Stimulated activated CD8-positive, alpha-beta memory T cell treated with anti-CD3 and anti-CD28 coated beads, Interleukin-2, amount 100 ng/mL, for 1 hour (primary cell): ENCODE results near the gene PDE11A.

Source experiments
- DNase-seq, 2 donors: peaks; one replicate each; pipeline ENCODE4 v3.0.0-alpha.2; 2020; ENCODE audit warnings: low read depth in 2 of 2

PDE11A gene

DNA sequence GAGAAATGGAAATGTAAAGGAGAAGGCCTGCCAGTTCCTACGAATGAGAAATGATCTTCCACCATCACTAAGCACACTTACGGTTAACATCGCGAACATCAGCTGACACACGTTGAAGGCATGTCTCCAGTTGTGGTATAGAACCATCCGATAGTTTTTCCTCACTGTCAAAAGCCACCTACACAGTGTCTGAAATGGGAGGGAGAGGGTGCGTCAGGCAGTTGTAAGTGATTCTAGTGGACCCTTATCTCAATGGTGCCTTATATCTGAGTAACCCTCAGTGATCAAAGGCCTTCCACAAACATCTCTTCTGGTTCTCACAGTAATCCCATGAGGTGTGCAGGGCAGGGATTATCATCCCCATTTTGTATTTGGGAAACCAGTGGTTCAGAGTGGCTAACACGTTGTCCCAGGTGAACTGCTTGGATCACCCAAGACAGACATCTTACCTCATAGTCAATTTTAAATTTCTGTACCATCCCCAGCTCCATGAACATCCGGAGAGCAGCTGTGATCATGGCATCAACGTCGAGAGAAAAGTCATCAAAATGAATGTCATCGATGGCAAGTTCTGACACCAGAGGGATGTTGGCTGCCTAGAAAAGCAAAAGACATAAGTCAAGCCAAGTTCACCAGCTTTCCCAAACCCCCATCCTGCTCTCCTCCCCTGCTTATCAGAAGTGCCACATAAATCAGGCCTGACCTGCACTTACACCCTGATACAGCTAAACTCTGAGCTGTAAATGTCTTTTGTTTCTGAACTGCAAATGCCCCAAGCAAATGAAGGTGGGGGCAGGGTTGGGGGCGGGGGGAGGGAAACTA is 344.8 kb downstream of the PDE11A start:
- DNase-seq = no peak

DNA sequence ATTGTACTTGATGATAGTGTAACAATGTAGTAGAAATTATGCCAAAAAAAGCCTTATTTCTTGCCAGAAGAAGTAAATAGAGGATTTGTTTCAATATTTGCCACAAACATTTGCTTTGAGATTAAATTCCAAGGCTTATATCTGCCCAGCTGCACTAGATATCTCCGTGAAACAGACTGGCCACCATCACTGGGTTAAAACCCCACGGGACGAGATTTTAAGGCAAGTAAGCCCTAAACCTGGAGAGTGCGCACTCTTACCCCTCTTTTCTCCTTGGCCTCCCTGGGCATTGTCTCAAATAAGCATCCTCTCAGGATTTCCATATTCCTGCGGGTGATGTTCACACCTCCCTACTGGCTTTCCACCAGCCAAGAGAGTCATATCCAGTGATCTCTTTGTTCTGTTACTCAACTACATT is 345.6 kb downstream of the PDE11A start:
- no peak for DNase-seq

DNA sequence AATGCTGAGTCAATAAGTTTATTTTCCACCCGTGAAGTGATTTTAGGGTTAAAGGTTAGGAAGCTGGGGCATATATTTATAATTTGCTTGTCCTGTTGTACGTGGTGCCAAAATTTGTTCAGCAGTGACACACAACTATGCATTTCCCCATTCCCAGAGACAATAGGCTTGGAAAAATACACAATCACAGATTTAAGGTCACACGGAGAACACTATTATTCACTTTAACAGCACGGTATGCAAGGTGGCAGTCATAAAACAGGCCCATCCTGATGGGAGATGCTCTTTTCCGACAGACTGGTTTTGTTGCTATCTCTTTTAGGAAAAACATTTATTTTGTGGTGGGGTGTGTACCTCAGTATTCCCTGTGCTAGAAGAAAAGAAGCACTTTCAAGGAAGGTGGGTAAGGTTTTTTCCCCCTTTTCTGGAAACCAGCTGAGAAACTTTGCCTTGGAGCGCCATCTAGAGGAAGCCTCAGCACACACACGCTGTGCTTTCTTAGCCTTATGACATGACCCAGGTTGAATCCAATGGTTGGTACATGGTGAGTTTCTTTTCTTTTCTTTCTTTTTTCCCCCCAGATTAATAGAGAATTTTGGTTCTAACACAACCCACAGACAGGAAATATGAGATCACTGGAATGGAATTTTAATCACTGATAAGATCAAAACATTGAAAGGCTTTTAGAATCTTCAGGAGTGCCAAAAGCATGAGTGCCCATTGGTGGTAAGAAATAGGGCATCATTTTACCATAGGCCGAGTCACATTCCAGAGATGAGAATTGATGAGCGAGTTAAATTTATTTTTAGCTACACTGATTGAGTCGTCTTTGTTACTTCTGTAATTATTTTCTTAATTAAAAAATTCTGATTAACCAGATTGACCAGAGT is 347.9 kb downstream of the PDE11A start:
- peak in 1 of 2 donors; percentile 9 for DNase-seq

DNA sequence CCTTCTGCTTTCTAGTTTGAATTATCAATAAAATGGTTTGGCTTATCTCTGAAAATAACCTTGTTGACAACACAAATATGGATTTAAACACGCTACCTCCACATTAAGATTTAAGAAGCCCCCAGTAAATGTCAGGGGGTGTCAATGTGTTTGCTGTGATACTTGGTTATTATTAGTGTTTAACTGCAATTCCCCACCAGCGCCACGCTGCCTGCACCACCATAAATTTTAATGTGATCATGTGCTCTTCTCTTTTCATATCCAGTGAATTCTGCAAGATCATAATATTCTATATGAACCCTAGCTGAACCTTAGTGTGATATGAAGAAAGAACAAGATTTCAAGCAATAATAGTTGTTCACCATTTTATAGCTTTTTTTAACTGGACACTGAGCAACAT is 349.3 kb downstream of the PDE11A start:
- DNase-seq = no peak

DNA sequence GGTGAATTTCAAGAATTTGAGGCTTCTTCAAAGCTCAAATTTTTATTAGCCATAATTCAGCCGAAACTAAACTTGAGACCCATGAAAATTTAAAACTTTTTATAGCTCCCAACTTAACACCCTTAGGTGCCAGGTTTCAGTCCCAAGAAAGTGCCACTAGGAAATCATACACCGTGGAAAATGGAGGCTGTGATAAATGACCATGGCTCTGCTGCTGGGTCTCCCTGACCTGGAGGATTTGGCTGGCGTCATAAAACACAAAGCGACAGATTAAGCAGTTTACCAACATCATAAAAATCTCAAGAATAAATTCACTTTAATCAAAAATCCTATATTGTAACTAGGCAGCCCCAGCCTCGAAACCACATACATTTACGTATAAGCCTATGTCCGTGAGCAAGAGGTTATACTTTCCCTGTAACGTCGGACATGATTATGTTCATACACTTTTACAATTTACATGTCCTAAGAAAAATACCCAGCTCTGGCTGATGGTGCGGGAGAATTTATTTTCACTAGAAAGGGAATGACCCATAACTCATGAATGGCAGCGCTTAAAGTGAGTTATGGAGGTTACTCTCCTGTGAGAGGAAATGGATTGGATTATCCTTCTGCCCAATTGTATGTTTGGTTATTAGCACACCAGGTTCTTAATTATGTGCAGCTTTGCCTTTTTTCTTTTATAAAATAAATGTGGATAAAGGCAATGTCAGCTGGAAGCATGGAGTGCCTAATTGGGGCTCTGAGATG is 350.6 kb downstream of the PDE11A start:
- DNase-seq = no peak

DNA sequence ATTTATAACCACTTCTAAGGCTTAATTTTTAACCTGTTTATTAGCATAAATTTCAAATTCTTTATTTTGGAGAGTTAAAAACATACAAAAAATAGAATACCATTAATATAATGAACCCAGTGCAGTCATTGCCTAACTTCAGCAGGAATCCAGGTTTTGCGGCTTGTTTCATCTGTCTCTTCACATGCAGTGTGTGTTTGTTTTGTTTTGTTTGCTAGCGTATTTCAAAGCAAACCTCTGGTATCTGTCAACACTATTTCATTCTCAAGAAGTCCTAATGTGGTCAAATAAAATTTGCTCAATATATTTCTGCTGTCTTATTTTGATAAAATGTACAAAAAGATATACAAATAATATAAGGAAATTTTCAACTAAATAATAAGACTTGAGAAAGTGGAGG is 351.5 kb downstream of the PDE11A start:
- DNase-seq = no peak

DNA sequence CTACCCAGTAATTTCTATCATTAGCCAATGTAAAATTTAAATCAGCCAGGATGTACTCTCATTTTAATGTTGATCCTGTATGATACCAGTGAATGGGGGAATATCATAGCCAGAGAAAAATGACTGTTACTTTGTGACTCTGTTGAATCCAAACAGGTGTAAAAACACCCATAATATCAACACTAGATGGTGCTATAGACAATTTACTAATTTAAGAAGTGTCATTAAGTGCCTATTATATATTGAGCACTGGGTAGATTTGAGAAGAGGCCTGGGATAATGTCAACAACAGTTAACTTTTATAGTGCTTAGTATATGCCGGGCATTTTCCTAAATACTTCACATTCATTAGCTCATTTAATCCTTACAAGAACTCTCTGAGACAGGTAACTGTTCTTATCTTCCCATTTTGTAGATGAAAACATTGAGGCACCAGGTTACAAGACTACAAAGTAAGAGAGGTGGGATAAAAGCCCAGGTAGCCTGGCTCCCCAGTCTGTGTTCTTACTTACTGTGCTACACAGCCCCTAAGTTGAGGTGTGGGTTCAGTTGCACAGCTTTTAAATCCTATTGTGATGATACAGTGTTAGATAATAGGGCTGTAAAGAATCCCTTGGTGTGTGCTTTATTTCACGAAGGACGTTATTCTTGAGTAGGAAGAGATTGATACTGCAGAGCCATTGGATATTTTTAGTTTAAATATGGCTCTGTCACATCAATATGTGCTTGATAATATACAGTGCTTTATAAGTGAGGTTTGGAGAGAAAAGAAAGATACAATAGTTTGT is 354.6 kb downstream of the PDE11A start:
- DNase-seq = no peak

DNA sequence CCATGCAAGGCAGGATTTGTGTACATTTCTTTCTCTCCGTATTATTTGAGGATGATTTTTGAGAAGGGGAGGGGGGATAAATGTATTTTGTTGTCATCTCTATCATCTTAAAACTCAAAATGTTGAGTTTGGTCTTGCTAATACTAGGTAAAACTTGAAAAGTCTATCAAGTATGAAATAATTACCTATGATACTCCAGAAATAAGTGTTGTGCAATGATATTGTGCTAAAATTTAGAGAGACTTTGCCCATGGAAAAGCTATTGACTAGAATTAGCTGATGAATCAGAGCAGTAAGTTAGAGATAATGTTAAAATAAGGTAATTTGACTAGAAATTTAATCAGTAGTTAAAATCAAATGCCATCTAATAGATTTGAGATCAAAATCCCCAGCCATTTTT is 356.1 kb downstream of the PDE11A start:
- no peak for DNase-seq

- DNase-seq = no peak
Observed at GRCh38 chr2:177715771-177716170, 356.8 kb downstream of the PDE11A start.

DNA sequence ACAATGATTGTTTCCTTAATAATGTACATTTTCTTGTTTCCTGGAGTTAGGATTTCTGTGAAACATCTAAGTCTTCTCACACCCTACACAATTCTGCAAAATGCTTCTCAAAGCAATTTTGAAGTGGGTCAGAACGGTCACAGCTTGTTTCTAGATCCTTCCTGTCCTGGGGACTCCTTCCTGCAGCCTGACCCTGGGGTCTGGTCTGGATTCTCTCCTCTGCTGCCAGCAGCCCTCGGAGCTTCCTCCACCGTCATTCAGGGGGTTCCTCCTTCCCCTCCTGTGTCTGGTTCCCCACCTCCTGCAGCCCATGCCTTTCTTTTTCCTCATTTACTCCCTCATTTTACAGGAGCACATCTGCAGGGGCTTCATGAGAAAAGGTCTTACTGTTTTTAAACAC is 357.9 kb downstream of the PDE11A start:
- DNase-seq = no peak

GRCh38 chr2:177712462-177712861 is 360.1 kb downstream of the PDE11A start:
- DNase-seq = no peak

DNA sequence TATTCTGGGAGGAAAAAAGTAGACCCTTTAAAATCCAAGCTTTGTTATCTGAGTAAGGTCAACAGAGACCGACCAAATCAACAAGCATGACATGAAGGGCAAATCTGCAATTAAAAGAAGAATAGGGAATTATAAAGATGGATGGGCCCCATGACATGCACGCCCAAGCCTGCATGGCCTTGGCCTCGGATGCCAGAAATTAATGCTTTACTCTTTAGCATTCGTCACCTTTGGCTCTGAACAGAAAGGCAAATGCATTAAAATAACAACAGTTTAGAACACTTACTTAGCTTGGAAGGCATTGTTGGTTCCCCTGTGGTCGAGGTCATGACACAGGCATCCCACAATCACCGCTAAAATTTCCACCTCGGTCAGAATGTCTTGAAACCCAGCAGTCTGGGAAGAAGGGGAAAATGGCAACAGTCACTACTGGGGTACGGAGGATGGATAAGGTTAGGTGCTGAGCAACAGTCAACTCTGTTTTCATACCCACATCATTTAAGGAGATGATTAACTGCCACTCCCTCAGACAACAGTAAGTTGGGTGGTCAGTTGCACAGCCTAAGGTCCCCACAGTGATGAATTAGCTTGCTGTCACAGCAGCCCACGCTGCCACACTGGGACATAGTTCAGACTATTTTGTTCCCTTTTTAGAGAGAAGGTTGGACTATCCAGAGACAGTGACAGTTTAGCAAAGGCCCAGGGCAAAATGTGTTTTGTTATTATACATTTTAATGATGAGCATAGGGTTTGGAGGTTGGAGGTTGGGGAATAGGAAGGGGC is 360.9 kb downstream of the PDE11A start:
- DNase-seq = no peak

DNA sequence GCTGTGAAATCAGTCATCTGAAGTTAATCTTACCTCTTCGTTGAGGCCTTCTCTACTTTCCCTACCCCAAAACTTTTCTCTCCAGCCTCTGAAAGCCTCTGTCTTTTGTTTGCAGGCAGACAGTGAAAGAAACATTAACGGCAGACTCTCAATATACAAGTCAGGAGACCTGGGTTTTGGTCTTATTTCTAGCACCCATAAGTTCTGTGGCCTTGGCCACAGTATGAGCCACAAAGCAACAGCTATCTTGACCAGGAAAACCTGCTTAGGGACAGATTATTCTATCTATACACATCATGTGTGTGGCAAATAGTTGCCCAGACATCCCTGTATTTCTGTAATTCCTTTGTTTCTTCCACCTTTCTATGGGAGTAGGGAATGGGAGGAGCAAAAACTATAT is 361.7 kb downstream of the PDE11A start:
- DNase-seq = no peak

DNA sequence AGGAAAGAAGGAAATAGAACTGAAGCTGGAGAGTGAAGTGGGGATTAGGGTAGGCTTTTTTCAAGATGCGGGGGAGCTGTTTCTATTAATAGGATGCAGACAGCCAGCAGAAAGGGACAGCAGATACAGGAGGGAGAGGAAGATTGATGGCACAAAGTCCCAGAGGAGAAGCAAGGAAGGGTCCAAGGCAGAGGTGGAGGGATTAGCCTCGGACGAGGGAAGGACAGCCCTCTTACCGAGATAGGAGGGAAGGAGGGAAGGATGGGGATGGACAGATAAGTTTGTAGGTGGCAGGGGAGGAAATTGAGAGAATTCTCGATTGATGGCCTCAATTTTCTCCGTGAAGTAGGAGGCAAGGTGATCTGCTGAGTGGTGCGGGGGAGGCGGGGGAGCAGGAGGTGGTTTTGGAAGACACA is 362.6 kb downstream of the PDE11A start:
- DNase-seq = no peak

DNA sequence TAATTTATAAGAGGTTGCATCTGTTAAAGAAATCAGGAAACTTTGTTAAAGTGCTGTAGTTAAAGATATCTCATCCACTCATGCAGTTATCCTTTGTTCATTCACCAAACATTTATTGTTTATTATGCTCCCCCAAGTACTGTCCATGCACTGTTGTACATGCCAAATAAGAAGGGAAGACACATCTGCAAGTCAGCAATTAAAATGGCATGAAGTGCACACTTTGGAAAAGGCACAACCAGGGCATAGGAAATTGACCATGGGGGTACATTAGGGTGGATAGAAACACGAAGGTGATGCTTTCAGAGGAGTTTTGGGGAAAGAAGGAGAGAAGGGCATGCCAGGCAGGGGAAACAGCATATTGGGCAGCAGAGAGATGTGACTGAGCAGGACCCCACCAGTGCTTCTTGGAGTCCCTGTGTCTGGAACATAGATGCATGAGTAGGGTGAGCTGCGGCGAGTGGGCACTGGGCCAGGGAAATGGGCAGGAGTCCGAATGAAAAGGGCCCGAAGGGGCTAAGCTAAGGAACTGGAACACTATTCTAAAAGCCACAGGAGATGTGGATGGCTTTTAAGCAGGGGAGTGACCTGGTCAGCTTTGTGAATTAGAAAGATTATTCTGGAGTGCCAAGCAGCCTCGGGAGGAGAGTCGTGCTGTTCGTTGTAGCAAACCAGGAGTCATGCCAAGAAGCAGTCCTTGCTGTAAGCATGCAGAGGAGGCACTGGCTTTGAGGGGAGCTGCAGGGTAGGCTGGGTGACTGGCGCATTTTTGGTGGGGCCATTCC is 363.7 kb downstream of the PDE11A start:
- no peak for DNase-seq

DNA sequence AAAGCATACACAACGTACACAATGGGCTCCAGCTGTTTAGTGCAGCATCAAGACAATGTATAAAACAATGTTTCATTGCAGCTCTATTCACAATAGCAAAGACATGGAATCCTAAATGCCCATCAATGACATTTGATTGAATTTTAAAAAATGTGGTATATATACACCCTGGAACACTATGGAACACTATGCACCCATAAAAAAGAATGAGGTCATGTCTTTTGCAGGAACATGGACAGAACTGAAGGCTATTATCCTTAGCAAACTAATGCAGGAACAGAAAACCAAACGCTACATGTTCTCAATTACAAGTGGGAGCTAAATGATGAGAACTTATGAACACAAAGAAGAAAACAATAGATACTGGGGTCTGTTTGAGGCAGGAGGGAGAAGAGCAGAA is 364.5 kb downstream of the PDE11A start:
- DNase-seq = no peak

GRCh38 chr2:177705511-177706173 is 366.9 kb downstream of the PDE11A start:
- DNase-seq = no peak

DNA sequence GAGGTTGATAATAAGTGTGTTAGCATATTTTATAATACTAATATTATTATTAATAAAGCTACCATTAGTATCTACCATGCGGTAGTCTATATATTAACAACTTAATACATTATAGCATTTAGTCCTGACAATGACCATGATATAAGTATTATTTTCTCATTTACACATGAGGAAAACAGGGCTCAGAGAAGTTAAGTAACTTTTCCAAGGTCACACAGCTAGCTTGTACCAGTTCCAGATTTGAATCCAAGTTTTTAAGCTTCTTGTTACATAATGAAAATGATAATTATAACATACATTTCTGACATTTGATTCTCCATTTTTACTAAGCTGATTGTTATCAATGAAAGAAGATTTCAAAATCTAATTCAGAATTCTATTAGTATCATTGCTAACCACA is 369.4 kb downstream of the PDE11A start:
- DNase-seq = no peak

DNA sequence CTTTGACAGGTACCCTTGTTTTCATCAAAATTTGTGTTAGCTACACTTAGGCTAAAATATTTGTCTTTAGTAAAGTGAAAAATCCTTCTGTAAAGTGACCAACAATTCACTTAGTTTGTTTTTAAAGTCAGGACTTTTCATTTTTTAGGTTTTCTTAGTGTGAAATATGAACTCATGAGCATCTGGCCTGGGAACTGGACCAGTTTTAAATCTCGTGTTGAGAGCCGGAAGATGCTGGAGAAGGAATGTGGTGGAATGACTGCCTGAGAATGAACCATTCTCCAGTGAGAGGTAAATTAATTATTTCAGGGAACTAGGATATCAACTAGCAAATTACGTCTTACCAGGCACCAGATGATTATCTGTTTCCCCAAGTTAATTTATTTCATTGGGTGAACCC is 374.3 kb downstream of the PDE11A start:
- no peak for DNase-seq
